ENCODE results near the gene SUSD1. TPM values are rescaled to one million over a fixed set of nuclear protein-coding genes. Genes with fewer than 3 reads are reported as not detected.

Gene SUSD1
- polyA plus RNA-seq, 1 donor from 2014 or later: 2.0 TPM

GRCh38 chr9:112174222-112174964 lies 704 bp downstream of the SUSD1 start:
- Histone ChIP-seq H4K20me1 (ENCODE audit: insufficient read depth) (no peaks in the 10 kb centered on the region), H3K27ac (ENCODE audit: low read length) (no peak overlapping the region), H3K9me2 (ENCODE audit: insufficient read depth, low read length) (no peaks in the 10 kb centered on the region), H3K9me3 (ENCODE audit: low read length) (no peaks in the 10 kb centered on the region), H3K79me2 (replicated peaks; ENCODE audit: insufficient read depth, low read length) (no peaks in the 10 kb centered on the region), H3K4me3 (ENCODE audit: low read length) (peak overlapping the region; percentile 58), H3K36me3 (ENCODE audit: insufficient read depth, low read length) (no peaks in the 10 kb centered on the region), H3K9ac (ENCODE audit: low read length) (peak overlapping the region; percentile 47), H3K4me2 (ENCODE audit: low read length) (no peak overlapping the region), H2AFZ (ENCODE audit: low read depth, low read length) (no peak overlapping the region), H3K27me3 (ENCODE audit: insufficient read depth, low read depth, low read length) (peaks cover 18% of the 10 kb centered on the region), H3F3A (ENCODE audit: insufficient read depth, low read length, poor library complexity, severe bottlenecking) (no peaks in the 10 kb centered on the region)
- TF ChIP-seq REST (IDR thresholded peaks at IDR 0.05; ENCODE audit: borderline replicate concordance): no peak
- no peak for TF ChIP-seq EZH2 (IDR thresholded peaks at IDR 0.05; ENCODE audit: borderline replicate concordance, insufficient read depth, low read length, poor library complexity, severe bottlenecking)
- no peak for TF ChIP-seq MXI1 (conservative IDR thresholded peaks at IDR 0.05; ENCODE audit: poor library complexity, severe bottlenecking)
- TF ChIP-seq RAD21 (conservative IDR thresholded peaks at IDR 0.05): no peak
- no peak for TF ChIP-seq SMC3 (conservative IDR thresholded peaks at IDR 0.05; ENCODE audit: poor library complexity)
- no peak for TF ChIP-seq EP300 (conservative IDR thresholded peaks at IDR 0.05; ENCODE audit: poor library complexity, severe bottlenecking)
- TF ChIP-seq POLR2AphosphoS5 (IDR thresholded peaks at IDR 0.05): no peak
- no peak for TF ChIP-seq TAF1 (IDR thresholded peaks at IDR 0.05; ENCODE audit: low read depth)
- no peak for TF ChIP-seq CTCF (IDR thresholded peaks at IDR 0.05; ENCODE audit: poor library complexity, severe bottlenecking)

GRCh38 chr9:112173489-112174221 lies 1.4 kb downstream of the SUSD1 start:
- Histone ChIP-seq H3K9ac (ENCODE audit: low read length) (no peak overlapping the region), H3F3A (ENCODE audit: insufficient read depth, low read length, poor library complexity, severe bottlenecking) (no peaks in the 10 kb centered on the region), H3K27me3 (ENCODE audit: insufficient read depth, low read depth, low read length) (peaks cover 18% of the 10 kb centered on the region), H3K79me2 (replicated peaks; ENCODE audit: insufficient read depth, low read length) (no peaks in the 10 kb centered on the region), H4K20me1 (ENCODE audit: insufficient read depth) (no peaks in the 10 kb centered on the region), H3K9me2 (ENCODE audit: insufficient read depth, low read length) (no peaks in the 10 kb centered on the region), H2AFZ (ENCODE audit: low read depth, low read length) (no peak overlapping the region), H3K36me3 (ENCODE audit: insufficient read depth, low read length) (no peaks in the 10 kb centered on the region), H3K27ac (ENCODE audit: low read length) (no peak overlapping the region), H3K4me2 (ENCODE audit: low read length) (no peak overlapping the region), H3K9me3 (ENCODE audit: low read length) (no peaks in the 10 kb centered on the region), H3K4me3 (ENCODE audit: low read length) (peak overlapping the region; percentile 58)
- TF ChIP-seq MXI1 (conservative IDR thresholded peaks at IDR 0.05; ENCODE audit: poor library complexity, severe bottlenecking) (no peak), SMC3 (conservative IDR thresholded peaks at IDR 0.05; ENCODE audit: poor library complexity) (no peak), RAD21 (conservative IDR thresholded peaks at IDR 0.05) (no peak), EP300 (conservative IDR thresholded peaks at IDR 0.05; ENCODE audit: poor library complexity, severe bottlenecking) (no peak), CTCF (IDR thresholded peaks at IDR 0.05; ENCODE audit: poor library complexity, severe bottlenecking) (no peak), POLR2AphosphoS5 (IDR thresholded peaks at IDR 0.05) (no peak), EZH2 (IDR thresholded peaks at IDR 0.05; ENCODE audit: borderline replicate concordance, insufficient read depth, low read length, poor library complexity, severe bottlenecking) (no peak), TAF1 (IDR thresholded peaks at IDR 0.05; ENCODE audit: low read depth) (no peak), REST (IDR thresholded peaks at IDR 0.05; ENCODE audit: borderline replicate concordance) (no peak)

Measured in neural cell (in vitro differentiated cells).